ENCODE results near the gene KMT5B.

DNA sequence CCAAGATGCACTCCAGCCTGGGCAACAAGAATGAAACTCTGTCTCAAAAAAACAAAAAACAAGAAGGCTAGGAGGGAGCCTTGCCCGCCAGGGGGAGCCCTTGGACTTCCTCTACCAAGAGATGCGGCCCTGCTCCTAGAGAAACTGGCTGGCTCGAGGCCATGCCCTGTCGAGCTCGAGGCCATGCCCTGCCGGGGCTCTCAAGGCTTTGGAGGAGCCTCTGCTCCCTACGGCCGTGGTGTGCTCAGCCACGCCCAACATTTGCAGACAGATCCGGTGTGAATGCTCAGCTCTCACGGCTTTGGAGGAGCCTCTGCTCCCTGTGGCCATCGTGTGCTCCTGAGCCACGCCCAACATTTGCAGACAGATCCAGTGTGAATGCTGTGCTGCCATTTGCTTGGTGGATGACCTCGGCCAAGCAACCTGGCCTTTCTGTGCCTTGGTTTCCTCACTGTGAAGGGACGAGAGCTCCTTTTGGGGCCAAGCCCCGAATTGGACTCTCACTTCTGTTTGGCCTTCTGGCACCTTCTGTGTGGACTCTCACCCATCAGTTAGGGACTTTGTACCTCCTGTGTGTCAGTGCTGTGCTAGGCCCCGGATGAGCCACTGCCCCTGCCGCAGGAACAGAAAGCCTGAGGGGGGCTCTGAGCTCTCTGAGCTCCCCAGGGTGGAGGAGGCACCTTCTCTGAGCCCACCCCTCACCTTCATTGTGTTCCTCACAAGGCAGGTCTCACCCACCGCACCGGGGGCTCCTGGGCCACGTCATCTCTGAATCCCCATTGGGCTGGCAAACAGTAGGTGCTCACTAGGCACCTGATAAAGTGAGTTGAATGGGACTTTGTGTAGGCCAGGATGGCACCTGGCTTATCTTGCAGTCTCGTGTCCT is 44.6 kb upstream of the KMT5B start:
- TF ChIP-seq POLR2A (IDR thresholded peaks at IDR 0.05; ENCODE audit: extremely low read depth, insufficient read length), result no peak
- TF ChIP-seq, protein P1, sequence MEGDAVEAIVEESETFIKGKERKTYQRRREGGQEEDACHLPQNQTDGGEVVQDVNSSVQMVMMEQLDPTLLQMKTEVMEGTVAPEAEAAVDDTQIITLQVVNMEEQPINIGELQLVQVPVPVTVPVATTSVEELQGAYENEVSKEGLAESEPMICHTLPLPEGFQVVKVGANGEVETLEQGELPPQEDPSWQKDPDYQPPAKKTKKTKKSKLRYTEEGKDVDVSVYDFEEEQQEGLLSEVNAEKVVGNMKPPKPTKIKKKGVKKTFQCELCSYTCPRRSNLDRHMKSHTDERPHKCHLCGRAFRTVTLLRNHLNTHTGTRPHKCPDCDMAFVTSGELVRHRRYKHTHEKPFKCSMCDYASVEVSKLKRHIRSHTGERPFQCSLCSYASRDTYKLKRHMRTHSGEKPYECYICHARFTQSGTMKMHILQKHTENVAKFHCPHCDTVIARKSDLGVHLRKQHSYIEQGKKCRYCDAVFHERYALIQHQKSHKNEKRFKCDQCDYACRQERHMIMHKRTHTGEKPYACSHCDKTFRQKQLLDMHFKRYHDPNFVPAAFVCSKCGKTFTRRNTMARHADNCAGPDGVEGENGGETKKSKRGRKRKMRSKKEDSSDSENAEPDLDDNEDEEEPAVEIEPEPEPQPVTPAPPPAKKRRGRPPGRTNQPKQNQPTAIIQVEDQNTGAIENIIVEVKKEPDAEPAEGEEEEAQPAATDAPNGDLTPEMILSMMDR (IDR thresholded peaks at IDR 0.05; ENCODE audit: low read depth, low read length), result peak; percentile 75
- TF ChIP-seq, protein P2, sequence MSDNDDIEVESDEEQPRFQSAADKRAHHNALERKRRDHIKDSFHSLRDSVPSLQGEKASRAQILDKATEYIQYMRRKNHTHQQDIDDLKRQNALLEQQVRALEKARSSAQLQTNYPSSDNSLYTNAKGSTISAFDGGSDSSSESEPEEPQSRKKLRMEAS (IDR thresholded peaks at IDR 0.05; ENCODE audit: low read depth, low read length), result peak; percentile 80
- peak; percentile 59 for TF ChIP-seq MYC (IDR thresholded peaks at IDR 0.05; ENCODE audit: low read depth, low read length)

Measured in NB4 (cell line).